Measurements from ENCODE around the gene ZNRF3. TPM values are rescaled to one million over a fixed set of nuclear protein-coding genes. Genes with fewer than 3 reads are reported as not detected.
"Not testable (repeated sequence)": the region's sequence is repeated elsewhere in the genome, so short reads cannot be mapped to it uniquely, and the experiment has no call there.

Gene ZNRF3
- polyA plus RNA-seq, 4 donors = 31.4 to 34.7 (median 33.1) TPM

DNA sequence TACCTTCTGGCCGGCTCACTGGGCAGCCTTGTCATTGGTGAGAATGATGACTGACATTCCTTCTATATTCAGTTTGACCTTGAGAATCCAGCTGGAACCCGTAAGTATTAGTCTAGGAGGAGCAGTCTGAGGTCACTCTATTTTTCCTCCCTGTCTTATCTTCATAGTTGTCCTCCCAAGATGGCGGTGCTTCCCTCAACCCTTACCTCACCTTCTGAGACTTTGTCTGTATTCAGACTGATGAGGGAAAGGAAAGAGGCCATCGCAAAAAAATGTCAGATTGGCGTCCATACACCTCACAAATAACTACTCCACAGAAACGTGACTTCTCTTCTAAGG is 195.5 kb downstream of the ZNRF3 start:
- no peak for DNase-seq (ENCODE audit: low read depth in 4 of 4, low spot score in 3 of 4)

DNA sequence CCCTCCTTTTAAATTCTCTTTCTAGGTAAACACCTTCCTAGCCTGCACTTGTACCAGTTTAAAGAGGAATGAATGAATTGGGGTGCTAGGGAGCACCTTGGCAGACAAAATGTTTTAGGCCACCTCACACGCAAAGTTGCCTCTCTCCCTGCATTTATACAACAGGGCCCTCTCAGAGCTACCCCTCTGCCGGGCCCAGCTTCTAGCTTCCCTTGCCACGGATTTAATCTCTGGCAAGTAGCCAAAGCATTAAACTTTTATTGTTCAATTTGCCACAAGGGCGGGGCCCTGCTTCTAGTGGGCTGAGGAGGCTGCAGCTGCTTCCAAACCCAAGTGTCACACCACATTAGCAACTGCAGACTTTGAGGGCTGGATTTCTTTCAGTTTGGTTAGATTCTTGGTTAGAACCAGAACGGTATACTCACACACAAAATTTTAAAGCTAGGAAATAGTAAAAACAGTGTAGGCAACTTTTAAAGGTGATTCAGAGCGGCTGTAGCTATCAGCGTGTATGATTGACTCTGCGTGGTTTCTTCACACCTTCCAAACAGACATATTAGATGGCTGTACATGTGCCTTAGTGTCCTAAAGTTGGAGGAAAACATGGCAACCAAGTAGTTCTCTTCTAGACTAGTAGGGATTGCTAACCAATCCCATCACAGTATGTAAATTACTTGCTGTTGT is 196.0 kb downstream of the ZNRF3 start:
- DNase-seq (ENCODE audit: low read depth in 4 of 4, low spot score in 3 of 4) = no peak

DNA sequence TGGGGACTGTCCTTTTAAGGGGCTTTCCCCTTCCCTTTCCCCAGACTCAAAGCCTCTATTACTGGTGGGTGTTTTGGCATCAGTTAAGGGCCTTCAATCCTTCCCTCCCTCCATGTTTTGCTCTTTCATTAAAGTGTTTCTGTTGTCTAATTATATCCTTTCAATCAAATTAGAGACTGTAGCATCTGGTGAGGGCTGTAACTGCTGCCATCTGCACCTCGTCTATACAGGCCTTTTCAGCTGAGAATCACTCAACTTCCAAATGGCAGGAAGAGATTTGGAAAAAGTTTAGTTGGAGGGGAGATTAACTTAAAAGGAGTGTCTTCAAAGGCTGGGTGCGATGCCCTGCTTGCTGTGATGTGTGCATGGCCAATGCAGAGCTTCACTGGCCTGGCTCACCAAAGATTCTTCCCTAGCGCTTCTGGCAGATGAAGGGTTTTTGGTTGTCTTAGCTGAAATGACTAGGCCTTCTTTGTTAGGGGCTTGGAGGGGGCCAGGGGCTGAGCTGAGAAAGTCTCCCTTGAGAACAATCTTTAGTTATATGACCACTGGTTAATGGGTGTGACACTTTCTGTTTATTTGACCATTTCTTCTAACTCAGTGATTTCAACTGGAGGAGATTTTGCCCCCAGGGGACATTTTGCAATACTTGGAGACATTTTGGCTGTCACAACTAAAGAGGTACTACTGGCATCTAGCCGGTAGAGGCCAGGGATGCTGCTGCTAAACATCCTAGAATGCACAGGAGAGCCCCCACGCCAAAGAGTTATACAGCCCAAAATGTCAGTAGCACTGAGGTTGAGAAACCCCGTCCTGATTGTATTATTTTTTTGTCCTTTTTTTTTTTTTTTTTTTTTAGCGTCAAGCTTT is 197.0 kb downstream of the ZNRF3 start:
- no peak for DNase-seq (ENCODE audit: low read depth in 4 of 4, low spot score in 3 of 4)

DNA sequence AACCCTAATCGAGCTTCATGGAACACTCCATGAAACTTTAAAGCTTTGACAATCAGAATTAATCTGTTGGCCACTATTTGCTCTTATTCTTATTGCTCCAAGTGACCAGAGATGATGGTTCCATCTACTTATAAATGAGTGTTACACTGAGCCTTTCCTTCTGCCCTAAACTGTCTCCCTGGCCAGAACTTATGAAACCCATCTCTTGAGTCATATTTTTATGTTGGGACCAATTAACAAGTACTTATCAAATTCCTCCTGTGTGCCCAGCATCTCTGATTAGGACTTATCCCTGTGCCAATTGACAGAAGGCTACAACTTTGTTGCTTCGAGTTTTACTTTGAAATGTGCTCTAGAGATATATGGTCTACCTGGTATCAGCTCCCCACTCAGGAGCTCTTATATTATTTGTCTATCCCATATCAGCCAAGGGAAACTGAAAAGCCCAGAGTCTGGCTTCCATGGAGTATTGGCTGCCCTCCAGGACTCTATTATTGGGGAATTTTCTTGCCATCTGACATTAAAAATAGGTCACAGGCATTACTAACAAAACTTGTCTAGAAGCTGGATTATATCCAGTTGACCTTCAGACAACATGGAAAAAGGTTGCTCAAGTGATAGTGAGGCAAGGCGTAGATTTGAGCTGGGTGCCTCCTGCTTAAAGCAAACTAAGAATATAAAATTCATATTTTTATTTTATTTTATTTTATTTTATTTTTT is 198.3 kb downstream of the ZNRF3 start:
- DNase-seq (ENCODE audit: low read depth in 4 of 4, low spot score in 3 of 4) = no peak

DNA sequence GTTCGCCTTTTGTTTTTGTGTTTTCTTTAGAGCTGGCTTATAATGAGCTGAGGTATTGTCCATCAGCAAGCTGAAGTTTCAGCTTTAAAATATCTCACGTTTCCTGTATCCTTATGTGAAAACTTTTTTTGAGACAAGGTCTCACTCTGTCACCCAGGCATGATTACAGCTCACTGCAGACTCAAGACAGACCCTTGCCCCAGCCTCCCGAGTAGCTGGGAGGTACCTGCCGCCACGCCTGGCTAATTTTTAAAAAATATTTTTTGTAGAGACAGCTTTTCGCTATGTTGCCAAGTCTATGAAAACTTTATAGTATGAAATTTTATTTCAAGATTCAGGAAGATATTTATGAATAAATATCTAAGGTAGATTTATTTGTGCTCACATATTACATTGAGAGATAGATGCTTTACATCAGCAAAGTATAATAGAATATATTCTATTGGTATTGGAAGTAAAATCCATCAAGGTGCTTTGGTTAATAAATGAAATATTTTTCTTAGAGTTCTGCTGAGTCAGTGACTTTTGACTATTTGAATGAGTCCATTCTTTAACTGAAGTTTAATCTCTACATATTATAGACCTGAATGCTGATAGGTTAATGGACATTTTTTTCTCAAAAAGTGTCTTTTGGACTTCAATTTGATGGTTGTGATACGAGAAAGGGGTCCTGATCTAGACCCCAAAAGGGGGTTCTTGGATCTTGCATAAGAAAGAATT is 199.6 kb downstream of the ZNRF3 start:
- DNase-seq (ENCODE audit: low read depth in 4 of 4, low spot score in 3 of 4) = no peak

DNA sequence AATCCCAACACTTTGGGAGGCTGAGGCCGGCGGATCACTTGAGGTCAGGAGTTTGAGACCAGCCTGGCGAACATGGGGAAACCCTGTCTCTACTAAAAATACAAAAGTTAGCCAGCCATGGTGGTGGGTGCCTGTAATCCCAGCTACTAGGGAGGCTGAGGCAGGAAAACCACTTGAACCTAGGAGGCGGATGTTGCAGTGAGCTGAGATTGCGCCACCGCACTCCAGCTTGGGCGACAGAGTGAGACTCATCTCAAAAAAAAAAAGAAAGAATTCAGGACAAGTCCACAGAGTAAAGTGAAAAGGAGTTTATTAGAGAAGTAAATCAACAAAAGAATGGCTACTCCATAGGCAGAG is 200.2 kb downstream of the ZNRF3 start:
- DNase-seq (ENCODE audit: low read depth in 4 of 4, low spot score in 3 of 4) = not testable (repeated sequence)

DNA sequence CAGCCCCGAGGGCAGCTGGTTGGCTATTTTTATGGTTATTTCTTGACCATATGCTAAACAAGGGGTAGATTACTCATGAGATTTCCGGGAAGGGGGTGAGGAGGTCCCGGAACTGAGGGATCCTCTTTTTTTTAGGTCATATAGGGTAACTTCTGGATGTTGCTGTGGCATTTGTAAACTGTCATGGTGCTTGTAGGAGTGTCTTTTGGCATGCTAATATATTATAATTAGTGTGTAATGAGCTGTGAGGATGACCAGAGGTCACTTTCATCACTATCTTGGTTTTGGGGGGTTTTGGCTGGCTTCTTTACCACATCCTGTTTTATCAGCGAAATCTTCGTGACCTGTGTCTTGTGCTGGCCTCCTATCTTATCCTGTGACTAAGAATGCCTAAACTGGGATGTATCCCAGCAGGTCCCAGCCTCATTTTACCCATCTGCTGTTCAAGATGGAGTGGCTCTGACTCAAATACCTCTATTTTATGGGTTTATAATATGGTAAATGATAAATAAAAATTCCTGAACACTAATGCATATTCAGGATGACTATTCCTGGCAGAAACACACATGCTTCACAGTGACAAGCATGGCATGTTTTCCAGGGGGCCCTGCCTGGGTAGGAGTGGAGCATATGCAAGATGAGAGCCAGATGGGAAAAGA is 200.7 kb downstream of the ZNRF3 start:
- DNase-seq (ENCODE audit: low read depth in 4 of 4, low spot score in 3 of 4) = no peak

DNA sequence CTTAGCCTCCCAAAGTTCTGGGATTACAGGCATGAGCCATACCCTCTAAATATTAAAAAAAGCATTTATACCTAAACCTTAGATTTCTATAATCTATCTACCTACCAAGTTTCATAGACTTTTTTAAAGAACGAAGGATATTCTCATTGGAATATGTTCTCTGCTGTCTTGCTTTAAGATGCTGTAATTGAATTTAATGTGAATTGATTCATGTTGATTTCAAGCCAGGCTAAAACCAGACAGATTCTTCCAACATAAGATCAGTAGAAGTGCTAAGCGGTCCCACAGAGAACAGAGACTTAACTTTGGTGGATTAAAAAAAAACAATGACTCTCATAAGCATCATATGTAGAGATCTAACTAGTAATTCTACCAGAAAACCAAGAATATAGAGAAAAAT is 203.6 kb downstream of the ZNRF3 start:
- DNase-seq (ENCODE audit: low read depth in 4 of 4, low spot score in 3 of 4) = no peak

DNA sequence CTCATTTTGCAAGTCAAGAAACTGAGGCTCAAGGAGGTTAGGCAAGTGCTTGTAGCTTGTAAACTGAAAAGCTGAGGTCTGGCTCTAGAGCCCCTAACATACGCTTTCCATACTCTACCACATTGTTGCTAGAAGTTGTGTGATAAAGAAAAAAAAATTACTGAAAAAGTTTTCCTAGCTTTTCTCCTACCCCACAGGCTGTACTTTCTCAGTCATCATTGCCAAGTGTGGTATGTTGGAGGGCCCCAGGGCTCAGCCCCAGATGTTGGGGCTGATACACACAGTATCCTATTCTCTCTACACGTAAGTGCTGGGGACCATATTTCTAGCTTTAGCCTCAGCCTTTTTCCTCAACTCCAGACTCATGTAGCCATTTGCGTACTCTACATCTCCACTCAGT is 205.4 kb downstream of the ZNRF3 start:
- no peak for DNase-seq (ENCODE audit: low read depth in 4 of 4, low spot score in 3 of 4)

DNA sequence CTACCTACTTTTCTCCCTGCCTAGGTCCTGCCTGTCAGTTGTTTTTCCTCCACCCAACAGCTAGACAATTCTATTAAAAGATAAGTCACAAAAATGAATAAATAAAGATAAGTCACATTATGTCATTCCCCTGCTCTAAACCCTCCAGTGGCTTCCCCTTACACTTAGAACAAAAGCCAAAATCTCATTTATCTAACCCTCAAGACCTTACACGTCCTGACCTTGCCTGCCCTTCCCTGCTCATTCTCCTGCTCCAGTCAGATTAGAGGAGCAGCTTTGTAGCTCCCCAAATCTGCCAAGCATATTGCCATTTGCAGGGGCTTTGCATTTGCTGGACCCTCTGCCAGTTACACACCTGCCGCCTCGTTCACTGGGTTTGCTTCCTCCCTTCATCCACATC is 206.1 kb downstream of the ZNRF3 start:
- no peak for DNase-seq (ENCODE audit: low read depth in 4 of 4, low spot score in 3 of 4)

DNA sequence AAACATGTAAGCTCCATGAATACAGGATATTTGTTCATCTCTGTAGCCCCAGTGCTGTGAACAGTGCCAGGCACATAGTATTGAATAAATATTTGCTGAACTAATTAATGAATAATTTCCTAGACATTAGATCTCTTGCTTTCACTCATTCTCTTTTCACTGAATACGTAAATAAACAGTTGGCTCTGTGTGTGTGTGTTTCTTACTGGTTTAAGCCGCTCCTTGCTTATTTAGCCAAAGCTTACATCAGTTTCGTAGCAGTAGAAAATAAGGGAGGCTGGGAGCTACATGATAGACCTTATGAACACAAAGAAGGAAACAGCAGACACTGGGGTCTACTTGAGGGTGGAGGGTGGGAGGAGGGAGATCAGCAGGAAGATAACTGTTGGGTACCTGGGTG is 206.7 kb downstream of the ZNRF3 start:
- no peak for DNase-seq (ENCODE audit: low read depth in 4 of 4, low spot score in 3 of 4)

DNA sequence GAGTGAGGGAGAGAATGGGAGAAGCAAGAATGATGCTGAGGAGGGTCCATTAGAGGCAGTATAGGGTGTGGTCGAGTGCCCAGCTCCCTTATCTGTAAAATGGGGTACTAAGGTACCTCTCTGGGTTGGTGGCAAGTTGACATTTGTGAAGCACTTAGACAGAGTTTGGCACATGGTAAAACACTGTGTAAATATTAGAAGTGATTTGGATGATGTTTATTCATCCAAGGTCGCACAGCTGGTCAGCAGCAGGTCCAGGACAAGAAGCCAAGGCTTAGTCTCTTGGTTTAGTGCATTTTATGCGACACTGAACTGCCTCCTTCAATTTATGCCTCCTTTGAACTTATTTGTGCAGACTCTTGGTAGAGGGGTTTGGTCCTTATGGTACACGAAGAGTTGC is 208.9 kb downstream of the ZNRF3 start:
- no peak for DNase-seq (ENCODE audit: low read depth in 4 of 4, low spot score in 3 of 4)

DNA sequence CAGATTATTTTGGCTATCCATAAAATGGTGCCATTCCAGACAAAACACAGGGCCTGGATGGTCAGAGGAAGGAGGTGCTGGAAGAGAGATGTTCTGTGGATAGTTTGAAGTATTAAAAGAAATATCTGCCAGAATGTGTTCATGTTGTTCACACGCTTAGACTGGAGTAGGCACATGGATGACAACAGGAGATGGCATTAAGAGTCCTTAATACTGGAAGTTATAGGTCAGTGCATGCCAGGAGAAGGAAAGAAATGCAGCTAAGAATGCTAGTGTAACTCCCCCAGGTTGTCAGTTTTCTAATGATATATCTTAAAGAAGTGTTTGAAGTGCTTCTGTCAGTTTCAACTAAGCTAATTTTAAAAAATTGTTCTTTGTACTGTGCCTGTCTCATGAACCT is 209.7 kb downstream of the ZNRF3 start:
- no peak for DNase-seq (ENCODE audit: low read depth in 4 of 4, low spot score in 3 of 4)

DNA sequence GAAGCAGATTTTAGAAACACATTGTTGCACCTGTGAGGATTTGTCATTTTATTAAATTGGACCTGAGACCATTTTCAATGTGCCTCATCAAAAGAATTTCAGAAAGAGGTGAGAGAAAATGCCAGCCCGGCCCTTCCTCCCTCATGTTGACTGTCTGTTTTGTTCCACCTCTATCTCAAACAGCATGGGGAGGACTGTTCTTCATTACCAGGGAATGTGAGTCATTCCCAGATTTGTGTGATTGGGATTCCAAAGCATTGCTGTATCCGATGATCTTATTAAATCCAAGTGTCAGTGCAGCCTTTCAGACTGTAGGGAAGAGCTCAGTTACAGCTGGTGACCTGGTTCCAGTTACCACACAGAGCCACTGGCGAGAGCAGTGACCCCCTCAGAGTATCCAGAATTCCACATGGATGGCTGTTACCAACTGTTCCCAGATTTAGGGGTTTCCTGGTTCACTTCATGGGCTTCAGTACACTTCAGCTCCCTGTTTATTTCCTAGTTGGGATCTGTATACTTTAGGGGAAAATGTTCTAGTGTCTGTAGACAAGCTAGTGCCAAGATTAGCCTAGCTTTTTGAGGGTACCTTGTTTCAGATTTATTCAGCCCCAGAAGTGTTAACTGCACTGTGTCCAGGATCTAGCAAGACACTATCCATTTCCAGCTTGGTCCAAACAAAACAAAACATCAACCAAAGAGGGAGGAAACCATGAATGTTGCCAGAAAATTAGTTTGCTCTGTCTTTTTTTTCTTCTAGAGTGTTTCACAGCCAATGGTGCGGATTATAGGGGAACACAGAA is 210.3 kb downstream of the ZNRF3 start:
- no peak for DNase-seq (ENCODE audit: low read depth in 4 of 4, low spot score in 3 of 4)

DNA sequence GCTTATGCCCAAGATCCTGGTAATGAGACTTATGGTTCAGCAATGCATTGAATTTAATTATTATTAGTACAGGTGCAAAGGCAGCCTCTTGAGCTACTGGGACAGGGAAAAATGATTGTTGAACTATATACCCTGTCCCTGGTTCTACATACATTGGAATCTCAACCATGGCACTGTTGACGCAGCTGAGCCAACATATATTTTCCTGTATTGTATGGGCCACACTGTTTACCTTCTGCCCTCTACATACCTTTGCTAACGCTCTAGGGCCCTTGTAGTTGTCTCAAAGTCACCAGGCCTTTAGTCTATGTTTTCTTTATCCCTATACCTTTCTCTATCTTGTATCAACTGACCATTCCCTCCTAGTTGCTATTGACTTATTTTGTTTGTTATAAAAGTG is 212.1 kb downstream of the ZNRF3 start:
- DNase-seq (ENCODE audit: low read depth in 4 of 4, low spot score in 3 of 4) = no peak

DNA sequence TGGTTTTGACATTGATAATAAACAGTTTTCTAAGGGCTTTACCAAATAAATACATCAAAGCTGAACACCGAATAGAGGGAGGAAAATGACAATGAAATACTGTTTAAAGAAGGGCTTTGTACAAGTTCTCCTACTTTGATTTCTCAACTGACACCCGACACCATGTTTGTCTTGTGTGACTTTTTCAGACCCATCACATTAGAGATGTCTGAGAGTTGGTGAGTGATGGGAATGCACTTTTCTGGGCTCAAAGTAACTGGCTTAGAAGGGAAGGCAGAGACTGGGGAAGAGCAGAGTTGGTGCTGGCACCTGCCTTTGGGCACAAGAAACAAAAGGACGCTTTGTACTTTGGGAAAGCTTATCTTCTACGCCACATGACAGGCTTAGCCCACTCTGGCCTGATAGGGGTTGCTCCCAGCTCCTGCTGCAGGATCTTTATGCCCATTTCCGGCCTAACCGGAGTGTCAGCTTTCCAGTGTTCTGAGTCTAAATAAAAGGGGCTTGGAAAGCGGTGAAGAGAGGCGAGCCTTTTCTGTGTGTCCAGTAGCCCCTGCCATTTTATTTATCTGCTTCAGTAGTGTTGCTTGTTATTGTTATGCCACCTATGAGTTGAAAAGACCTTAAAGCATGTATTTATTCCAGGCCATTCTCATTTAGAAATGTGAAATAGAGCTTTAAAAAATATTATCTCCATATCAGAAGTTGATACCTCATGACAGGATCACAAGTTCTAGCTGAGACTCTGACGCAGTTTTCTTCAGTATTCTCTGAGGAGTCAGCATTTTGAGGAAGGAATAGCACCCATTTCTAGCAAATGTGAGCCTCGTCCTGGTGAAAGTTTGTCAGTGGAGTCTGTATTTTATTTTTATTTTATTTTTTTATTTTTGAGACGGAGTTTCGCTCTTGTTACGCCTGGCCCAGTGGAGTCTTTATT is 213.6 kb downstream of the ZNRF3 start:
- peak in 1 of 4 donors; percentile 40 for DNase-seq (ENCODE audit: low read depth in 4 of 4, low spot score in 3 of 4)

DNA sequence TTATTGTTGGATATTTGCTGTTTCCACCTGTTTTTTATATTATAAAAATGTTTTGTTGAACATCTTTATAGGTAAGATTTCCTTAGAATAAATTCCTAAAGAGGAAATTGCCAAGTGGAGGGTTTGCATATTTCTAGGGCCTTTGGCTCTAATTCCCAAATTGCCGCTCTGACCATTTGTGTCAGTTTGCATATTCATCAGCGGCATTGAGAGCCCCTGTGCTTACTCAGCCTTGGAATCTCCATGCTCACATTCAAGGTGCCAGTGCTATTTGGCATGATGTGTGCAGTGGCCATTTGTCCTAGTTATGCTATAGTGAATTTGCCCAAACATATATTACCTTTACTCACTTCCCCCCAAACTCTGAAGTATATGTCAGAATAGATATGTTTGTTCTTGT is 214.9 kb downstream of the ZNRF3 start:
- DNase-seq (ENCODE audit: low read depth in 4 of 4, low spot score in 3 of 4) = no peak

DNA sequence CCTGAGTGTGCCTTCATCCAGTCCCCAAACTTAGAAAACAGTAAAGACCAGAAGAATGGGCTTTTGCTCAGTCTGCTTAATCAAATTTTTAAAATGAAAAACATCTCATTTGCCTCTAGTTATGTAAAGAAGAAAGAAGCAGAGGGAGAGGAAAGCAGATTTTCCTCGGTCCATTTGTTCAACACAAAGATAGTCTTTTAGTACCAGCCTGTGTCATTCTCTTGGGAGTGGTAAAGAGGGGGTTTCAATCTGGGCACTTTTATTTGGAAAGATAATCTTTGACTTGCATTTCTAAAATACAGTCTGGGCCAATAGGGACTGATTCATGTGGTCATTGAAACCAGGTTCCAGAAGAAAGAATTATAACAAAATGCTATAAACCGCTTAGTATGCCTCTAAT is 218.9 kb downstream of the ZNRF3 start:
- DNase-seq (ENCODE audit: low read depth in 4 of 4, low spot score in 3 of 4) = no peak

DNA sequence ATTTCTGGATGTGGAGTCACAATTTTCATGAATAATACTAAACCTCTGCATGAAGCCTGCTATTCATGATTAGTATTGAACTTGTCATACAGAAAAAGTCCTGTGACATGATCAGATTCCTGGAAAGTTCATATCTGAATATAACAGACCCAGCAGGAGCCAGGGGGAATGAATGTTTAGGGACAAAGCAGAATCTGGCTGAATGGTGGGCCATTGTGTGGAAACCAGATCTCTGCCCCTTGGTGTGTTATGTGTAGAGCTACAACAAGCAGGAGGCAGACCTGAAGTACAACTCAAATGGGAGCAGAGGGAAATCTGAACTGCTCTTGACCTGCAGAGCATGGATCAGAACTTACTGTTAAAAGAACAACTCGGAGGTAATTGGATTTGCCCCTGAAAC is 219.7 kb downstream of the ZNRF3 start:
- no peak for DNase-seq (ENCODE audit: low read depth in 4 of 4, low spot score in 3 of 4)
